HG03469 (cell line): ENCODE measurements around the gene DHX15.

ENCODE experiments used
- ATAC-seq: cut with Tn5 transposase; IDR thresholded peaks from one replicate; pipeline ENCODE4 v1.9.1; 2021; ENCODE audit warnings: mild to moderate bottlenecking, moderate library complexity, moderate number of reproducible peaks; ENCODE audit not compliant: unreplicated experiment

DHX15 gene

GRCh38 chr4:24584211-24584850 is at the start of gene DHX15:
DHX15 (minus strand) TSS chr4:24584554; CDS start chr4:24584393, 161 bp downstream.
- ATAC-seq = peak; percentile 70

GRCh38 chr4:24632011-24632410 is 47.7 kb upstream of the DHX15 start:
- ATAC-seq = no peak

- no peak for ATAC-seq
Measured at GRCh38 chr4:24630937-24631336, 46.6 kb upstream of the DHX15 start.

- no peak for ATAC-seq
Measured at GRCh38 chr4:24625091-24625490, 40.7 kb upstream of the DHX15 start.

- no peak for ATAC-seq
Measured at GRCh38 chr4:24624381-24624780, 40.0 kb upstream of the DHX15 start.

- ATAC-seq = no peak
Measured at GRCh38 chr4:24622146-24622834, 37.9 kb upstream of the DHX15 start.

GRCh38 chr4:24615977-24616376 is 31.6 kb upstream of the DHX15 start:
- ATAC-seq = no peak

GRCh38 chr4:24614881-24615280 is 30.5 kb upstream of the DHX15 start:
- no peak for ATAC-seq

- no peak for ATAC-seq
Measured at GRCh38 chr4:24613502-24613901, 29.1 kb upstream of the DHX15 start.

- no peak for ATAC-seq
Measured at GRCh38 chr4:24611575-24611974, 27.2 kb upstream of the DHX15 start.

GRCh38 chr4:24607334-24607733 is 23.0 kb upstream of the DHX15 start:
- no peak for ATAC-seq

- ATAC-seq = no peak
Measured at GRCh38 chr4:24605216-24605615, 20.9 kb upstream of the DHX15 start.

GRCh38 chr4:24604558-24605214 is 20.3 kb upstream of the DHX15 start:
- ATAC-seq = no peak

- ATAC-seq = no peak
Measured at GRCh38 chr4:24603343-24603742, 19.0 kb upstream of the DHX15 start.

GRCh38 chr4:24601121-24601520 is 16.8 kb upstream of the DHX15 start:
- no peak for ATAC-seq

- ATAC-seq = no peak
Measured at GRCh38 chr4:24599275-24599674, 14.9 kb upstream of the DHX15 start.

GRCh38 chr4:24598025-24598424 is 13.7 kb upstream of the DHX15 start:
- no peak for ATAC-seq

- no peak for ATAC-seq
Measured at GRCh38 chr4:24595659-24596058, 11.3 kb upstream of the DHX15 start.

- ATAC-seq = no peak
Measured at GRCh38 chr4:24594887-24595286, 10.5 kb upstream of the DHX15 start.

- ATAC-seq = peak; percentile 66
Measured at GRCh38 chr4:24589448-24589847, 5.1 kb upstream of the DHX15 start.

- ATAC-seq = no peak
Measured at GRCh38 chr4:24588216-24588954, 4.0 kb upstream of the DHX15 start.
